Gastroesophageal sphincter (tissue), 4 donors: Measurements from ENCODE around the gene GNPTAB. TPM values are rescaled to one million over a fixed set of nuclear protein-coding genes. Genes with fewer than 3 reads are reported as not detected.

Source experiments
- ATAC-seq: fragments of 150-250 bp; one replicate; pipeline ENCODE4 v1.9.1; 2016; ENCODE audit warnings: mild to moderate bottlenecking, moderate library complexity
- H3K27ac ChIP-seq, 4 donors: fragments of 200-600 bp; sonication (generic) in 3 of 4; 1 replicate in 3 of 4; 2 replicates in 1 of 4; pipeline ENCODE4 v1.5.1; 2016 to 2019
- H3K27me3 ChIP-seq: fragments of 200-600 bp; sonication (generic); one replicate; pipeline ENCODE4 v1.5.1; 2019
- H3K36me3 ChIP-seq, 2 donors: fragments of 200-600 bp; sonication (generic); one replicate each; pipeline ENCODE4 v1.5.1; 2019; ENCODE audit warnings: control low read depth in 1 of 2
- H3K4me1 ChIP-seq, 3 donors: fragments of 200-600 bp; sonication (generic); 1 replicate in 2 of 3; 2 replicates in 1 of 3; pipeline ENCODE4 v1.5.1; 2016 to 2019; ENCODE audit warnings: control low read depth in 2 of 3
- H3K4me3 ChIP-seq, 2 donors: fragments of 200-600 bp; sonication (generic); one replicate each; pipeline ENCODE4 v1.5.1; 2019; ENCODE audit warnings: mild to moderate bottlenecking in 1 of 2, moderate library complexity in 1 of 2
- H3K9me3 ChIP-seq, 3 donors: fragments of 200-600 bp; sonication (generic); one replicate each; pipeline ENCODE4 v1.5.1; 2017 to 2019; ENCODE audit warnings: control low read depth in 2 of 3
- CTCF ChIP-seq, 4 experiments: fragments of 200-600 bp in 2 of 4; fragments of 450-650 bp in 2 of 4; sonication (generic) in 1 of 4; IDR thresholded peaks; one replicate each; pipeline ENCODE4 v1.5.1; 2017 to 2019; ENCODE audit warnings: antibody characterized with exemption in 4 of 4, mild to moderate bottlenecking in 2 of 4, moderate library complexity in 2 of 4
- EP300 ChIP-seq: sonication (generic); formaldehyde crosslinking; IDR thresholded peaks from one replicate; pipeline ENCODE4 v1.6.1; 2017; ENCODE audit warnings: antibody characterized with exemption, mild to moderate bottlenecking
- POLR2A ChIP-seq, 2 donors: fragments of 450-650 bp; IDR thresholded peaks; one replicate each; pipeline ENCODE4 v1.6.1; 2017; ENCODE audit warnings: antibody characterized with exemption in 2 of 2, mild to moderate bottlenecking in 2 of 2, moderate library complexity in 1 of 2
- POLR2AphosphoS5 ChIP-seq: sonication (generic); formaldehyde crosslinking; IDR thresholded peaks from one replicate; pipeline ENCODE4 v1.6.1; 2017; ENCODE audit warnings: antibody characterized with exemption
- WGBS, 2 donors: methylation state at CpG; one replicate each; pipeline ENCODE4 v1.1.5; 2018; ENCODE audit warnings: low coverage in 1 of 2; 5-methylcytosine and 5-hydroxymethylcytosine counted together
- total RNA-seq, 4 donors: library from RNA; depleted of rRNA; stranded (reverse); fragments of >200 nt; gene quantifications; one replicate each; pipeline ENCODE4 v1.1.0, GENCODE V29; 2016

GNPTAB gene
- total RNA-seq, 4 donors from 2014 or later: 25.8 to 43.2 (median 36.3) TPM

- Histone ChIP-seq H3K9me3 (no peaks in the 10 kb centered on the region), H3K27me3 (no peaks in the 10 kb centered on the region), H3K36me3 (peaks cover 4 to 93% of the 10 kb centered on the region in 2 donors), H3K4me3 (no peak overlapping the region), H3K4me1 (no peaks in the 10 kb centered on the region), H3K27ac (no peak overlapping the region)
- TF ChIP-seq CTCF (IDR thresholded peaks at IDR 0.05) (no peak), EP300 (no peak), POLR2A (IDR thresholded peaks at IDR 0.05) (no peak), POLR2AphosphoS5 (no peak)
- WGBS, 2 donors: 67% methylated on average over 1 of the region's 1 CpG; no CpG with 5 or more reads in 1 of the 2 donors
- ATAC-seq: no peak
Observed at GRCh38 chr12:101747697-101748096, 83.1 kb downstream of the GNPTAB start.

GRCh38 chr12:101746661-101747060, 84.1 kb downstream of the GNPTAB start:
- Histone ChIP-seq H3K4me3 (no peak overlapping the region), H3K27ac (no peak overlapping the region), H3K36me3 (peaks cover 4 to 92% of the 10 kb centered on the region in 2 donors), H3K9me3 (no peaks in the 10 kb centered on the region), H3K4me1 (no peaks in the 10 kb centered on the region), H3K27me3 (no peaks in the 10 kb centered on the region)
- no peak for ATAC-seq
- TF ChIP-seq POLR2AphosphoS5: no peak
- no peak for TF ChIP-seq POLR2A (IDR thresholded peaks at IDR 0.05)
- no peak for TF ChIP-seq CTCF (IDR thresholded peaks at IDR 0.05)
- TF ChIP-seq EP300: no peak
- 61 to 68% methylated on average over 1 of the region's 1 CpG for WGBS, 2 donors

- H3K9me3 ChIP-seq: no peaks in the 10 kb centered on the region
- 82% methylated on average over 1 of the region's 1 CpG for WGBS, 2 donors
- H3K36me3 ChIP-seq: peaks cover 4 to 88% of the 10 kb centered on the region in 2 donors
- H3K27ac ChIP-seq: no peak overlapping the region
- TF ChIP-seq CTCF (IDR thresholded peaks at IDR 0.05) (no peak), EP300 (no peak)
- no peaks in the 10 kb centered on the region for H3K4me1 ChIP-seq
- H3K27me3 ChIP-seq: no peaks in the 10 kb centered on the region
- no peak overlapping the region for H3K4me3 ChIP-seq
- no peak for ATAC-seq
Observed at GRCh38 chr12:101746196-101746595, 84.6 kb downstream of the GNPTAB start.

- Histone ChIP-seq H3K27ac (no peak overlapping the region), H3K9me3 (no peaks in the 10 kb centered on the region), H3K4me1 (no peaks in the 10 kb centered on the region), H3K36me3 (peaks cover 4 to 81% of the 10 kb centered on the region in 2 donors), H3K4me3 (no peak overlapping the region), H3K27me3 (no peaks in the 10 kb centered on the region)
- no peak for ATAC-seq
- 80 to 85% methylated on average over 3 of the region's 3 CpGs for WGBS, 2 donors
- TF ChIP-seq EP300 (no peak), CTCF (IDR thresholded peaks at IDR 0.05) (no peak), POLR2A (IDR thresholded peaks at IDR 0.05) (no peak), POLR2AphosphoS5 (no peak)
Observed at GRCh38 chr12:101745481-101745880, 85.3 kb downstream of the GNPTAB start.

- Histone ChIP-seq H3K36me3 (peaks cover 4 to 77% of the 10 kb centered on the region in 2 donors), H3K4me1 (no peaks in the 10 kb centered on the region), H3K27me3 (no peaks in the 10 kb centered on the region), H3K9me3 (no peaks in the 10 kb centered on the region), H3K27ac (peak overlapping the region in 1 of 4 donors; percentile 5), H3K4me3 (no peak overlapping the region)
- TF ChIP-seq POLR2AphosphoS5: no peak
- no peak for TF ChIP-seq EP300
- no peak for TF ChIP-seq CTCF (IDR thresholded peaks at IDR 0.05)
- no peak for TF ChIP-seq POLR2A (IDR thresholded peaks at IDR 0.05)
- 73 to 74% methylated on average over 5 to 10 of the region's 10 CpGs for WGBS, 2 donors
- ATAC-seq: no peak
Observed at GRCh38 chr12:101743724-101744472, 86.9 kb downstream of the GNPTAB start.
